HG03571 (cell line): Measurements from ENCODE around the gene NR4A1.
"Not testable (repeated sequence)": the region's sequence is repeated elsewhere in the genome, so short reads cannot be mapped to it uniquely, and the experiment has no call there.

Experiments
- ATAC-seq: cut with Tn5 transposase; IDR thresholded peaks from one replicate; pipeline ENCODE4 v1.9.1; 2021; ENCODE audit not compliant: unreplicated experiment

Gene NR4A1

DNA sequence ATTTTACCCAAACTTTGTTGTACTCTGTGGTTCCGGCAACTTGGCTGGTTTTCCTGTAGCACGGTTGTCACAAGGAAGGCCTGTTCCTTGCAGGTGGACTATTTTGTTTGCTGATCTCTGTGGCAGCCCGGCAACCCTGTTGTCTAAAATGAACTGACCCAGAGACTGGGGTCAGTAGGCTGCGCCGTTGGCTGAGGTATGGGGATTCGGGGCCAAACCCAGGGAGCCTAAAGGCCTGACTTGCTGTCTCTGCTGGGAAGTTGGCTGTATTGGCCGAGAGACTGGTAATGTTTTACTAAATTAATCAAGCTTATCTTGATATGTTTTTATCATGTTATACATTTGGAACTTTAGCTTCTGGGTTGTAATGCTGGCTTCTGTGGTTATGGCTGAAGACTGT, 42.1 kb downstream of the NR4A1 start:
- no peak for ATAC-seq

DNA sequence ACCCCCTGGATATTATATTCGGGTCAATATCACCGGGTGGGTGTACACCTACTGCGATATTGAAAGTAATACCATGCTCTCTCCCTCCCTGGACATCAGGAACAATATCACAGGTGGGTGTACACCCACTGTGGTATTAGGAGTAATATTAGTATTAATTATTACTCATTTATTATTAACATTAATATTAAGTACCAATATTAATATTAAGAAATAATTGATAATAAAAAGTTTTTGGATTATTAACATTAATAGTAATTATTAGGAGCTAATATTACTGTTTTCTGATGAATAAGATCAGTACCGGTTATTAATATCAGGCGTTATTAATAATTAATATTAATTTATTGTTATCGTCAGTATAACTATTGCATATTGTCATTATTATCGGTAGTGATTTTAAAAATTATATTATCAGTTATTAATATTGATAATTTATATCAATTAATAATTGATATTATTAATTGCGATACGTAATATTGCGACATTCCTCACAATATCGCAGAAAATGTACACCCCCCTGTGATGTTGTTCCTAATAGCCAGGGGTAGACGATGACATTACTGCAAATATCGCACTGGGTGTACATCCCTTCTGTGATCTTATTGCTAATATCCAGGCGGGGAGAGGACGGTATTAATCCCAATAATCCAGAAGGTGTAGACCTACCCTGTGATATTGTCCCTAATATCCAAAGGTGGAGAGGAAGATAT, 45.2 kb downstream of the NR4A1 start:
- no peak for ATAC-seq

DNA sequence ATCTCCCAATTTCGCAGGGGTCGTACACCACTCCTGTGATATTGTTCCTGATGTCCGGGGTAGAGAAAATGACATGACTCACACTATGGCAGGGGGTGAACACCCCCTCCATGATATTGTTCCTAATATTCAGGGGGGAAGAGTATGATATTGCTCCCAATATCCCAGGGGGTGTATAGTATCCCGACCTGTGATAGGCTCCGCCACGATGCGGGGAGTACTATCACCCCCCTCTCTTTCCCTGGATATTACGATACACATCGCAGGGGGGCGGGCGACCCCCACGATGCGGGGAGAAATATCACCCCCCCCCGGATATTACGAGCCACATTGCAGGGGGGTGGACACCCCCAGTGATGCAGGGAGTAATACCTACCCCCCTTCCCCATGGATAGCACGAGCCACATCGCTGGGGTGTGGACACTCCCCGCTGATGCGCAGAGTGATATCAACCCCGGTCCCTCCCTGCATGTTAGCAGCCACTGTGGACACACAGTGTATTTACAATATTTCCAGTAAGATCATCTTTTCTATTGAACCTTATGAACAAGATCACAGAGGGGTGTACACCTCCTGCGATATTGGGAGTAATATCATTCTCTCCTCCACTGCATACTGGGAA, 45.9 kb downstream of the NR4A1 start:
- ATAC-seq, result no peak

DNA sequence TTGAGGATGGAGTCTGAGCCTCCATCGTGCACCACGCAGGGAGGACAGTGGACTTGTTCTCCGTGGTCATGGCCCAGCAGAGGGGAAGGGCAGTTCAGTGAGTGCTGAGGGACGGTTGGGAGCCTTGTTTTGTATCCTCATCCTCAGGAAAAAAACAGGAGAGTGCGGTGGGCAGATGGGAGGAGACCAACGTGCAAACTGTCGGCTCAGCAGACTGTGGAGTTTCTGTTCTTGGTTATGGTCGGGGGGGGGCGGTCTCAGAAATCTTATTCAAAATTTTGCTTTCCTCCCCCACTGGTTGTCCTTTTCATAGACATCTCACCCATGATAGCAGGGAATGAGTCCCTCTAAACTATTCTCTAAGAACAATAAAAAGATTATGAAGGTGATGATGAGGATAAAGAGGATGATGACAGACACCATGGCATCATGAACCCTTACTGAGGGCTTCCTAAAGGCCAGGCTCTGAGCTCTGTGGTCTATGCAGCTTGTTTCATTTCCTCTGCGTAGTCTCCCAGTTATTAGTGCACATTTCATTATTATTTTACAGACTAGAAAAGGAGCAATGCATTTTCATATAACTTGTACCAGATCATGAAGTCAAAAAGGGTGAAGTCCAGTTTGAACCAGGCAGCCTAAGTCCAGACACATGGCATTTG, 53.3 kb downstream of the NR4A1 start:
- ATAC-seq, result not testable (repeated sequence)
